Natural killer cell (primary cell): ENCODE data around the gene SRXN1. TPM values are rescaled to one million over a fixed set of nuclear protein-coding genes. Genes with fewer than 3 reads are reported as not detected.

Source experiments
- ATAC-seq, 3 donors: fragments of 150-1000 bp in 2 of 3; fragments of 200-7000 bp in 1 of 3; cut with Tn5 transposase; 1 replicate in 1 of 3; 2 replicates in 2 of 3; pipeline ENCODE4 v1.10.0; 2021; ENCODE audit warnings: mild to moderate bottlenecking in 2 of 3, moderate library complexity in 2 of 3
- DNase-seq, 2 donors: peaks; one replicate each; pipeline versions ENCODE4 v3.0.0 to v3.0.0-alpha.2; 2013 to 2021; ENCODE audit warnings: mixed read lengths in 1 of 2
- H3K27ac ChIP-seq: one replicate; pipeline ENCODE4 v1.5.1; 2013; ENCODE audit warnings: mild to moderate bottlenecking, low read length
- H3K27me3 ChIP-seq: one replicate; pipeline ENCODE4 v1.6.1; 2013; ENCODE audit warnings: low read length; ENCODE audit not compliant: control insufficient read depth, insufficient read depth
- H3K36me3 ChIP-seq: one replicate; pipeline ENCODE4 v1.6.1; 2013; ENCODE audit warnings: low read length; ENCODE audit not compliant: control insufficient read depth, insufficient read depth
- H3K4me1 ChIP-seq: one replicate; pipeline ENCODE4 v1.6.1; 2013; ENCODE audit warnings: low read length; ENCODE audit not compliant: control insufficient read depth, insufficient read depth
- H3K4me3 ChIP-seq: one replicate; pipeline ENCODE4 v1.5.1; 2013; ENCODE audit warnings: low read length
- H3K9me3 ChIP-seq: one replicate; pipeline ENCODE4 v1.6.1; 2013; ENCODE audit warnings: low read length; ENCODE audit not compliant: control insufficient read depth, insufficient read depth
- H3K27ac Mint-ChIP-seq, 2 donors: one replicate each; pipeline ENCODE4 v1.8.0; 2022; ENCODE audit warnings: mild to moderate bottlenecking in 2 of 2, mixed read lengths in 2 of 2, moderate library complexity in 1 of 2
- H3K27me3 Mint-ChIP-seq, 2 donors: one replicate each; pipeline ENCODE4 v1.8.0; 2022; ENCODE audit warnings: low read depth in 2 of 2, mixed read lengths in 2 of 2
- H3K36me3 Mint-ChIP-seq: one replicate; pipeline ENCODE4 v1.8.0; 2022; ENCODE audit warnings: mixed read lengths
- H3K4me1 Mint-ChIP-seq, 2 donors: one replicate each; pipeline ENCODE4 v1.8.0; 2022; ENCODE audit warnings: mixed read lengths in 2 of 2
- H3K4me3 Mint-ChIP-seq: one replicate; pipeline ENCODE4 v1.8.0; 2022; ENCODE audit warnings: mild to moderate bottlenecking, moderate library complexity, mixed read lengths
- H3K9me3 Mint-ChIP-seq, 2 donors: one replicate each; pipeline ENCODE4 v1.8.0; 2022; ENCODE audit warnings: mixed read lengths in 2 of 2
- WGBS: methylation state at CpG from one replicate; pipeline ENCODE4 v1.1.7; 2013; ENCODE audit warnings: missing lambda C conversion rate; ENCODE audit not compliant: insufficient coverage; 5-methylcytosine and 5-hydroxymethylcytosine counted together
- intact Hi-C: fragments of 100-400 bp; cut with micrococcal nuclease; formaldehyde crosslinking; loops from one replicate; pipeline ENCODE4 v1.14.2; 2022
- total RNA-seq, 4 donors: library from RNA; stranded (reverse); fragments of 120-200 nt in 1 of 4; gene quantifications; one replicate each; pipeline versions ENCODE4 v1.2.3 to v1.2.4, GENCODE V29; 2013 to 2022
- TF ChIP-seq, protein P1 (sequence below): fragments of 200-600 bp; IDR thresholded peaks from one replicate; pipeline ENCODE4 v1.8.0; 2022; ENCODE audit warnings: antibody characterized with exemption

SRXN1 gene
- total RNA-seq, 3 donors from 2014 or later (not counting 1 experiment from before 2014, with no cell fraction given): 9.1 to 16.7 (median 11.6) TPM

DNA sequence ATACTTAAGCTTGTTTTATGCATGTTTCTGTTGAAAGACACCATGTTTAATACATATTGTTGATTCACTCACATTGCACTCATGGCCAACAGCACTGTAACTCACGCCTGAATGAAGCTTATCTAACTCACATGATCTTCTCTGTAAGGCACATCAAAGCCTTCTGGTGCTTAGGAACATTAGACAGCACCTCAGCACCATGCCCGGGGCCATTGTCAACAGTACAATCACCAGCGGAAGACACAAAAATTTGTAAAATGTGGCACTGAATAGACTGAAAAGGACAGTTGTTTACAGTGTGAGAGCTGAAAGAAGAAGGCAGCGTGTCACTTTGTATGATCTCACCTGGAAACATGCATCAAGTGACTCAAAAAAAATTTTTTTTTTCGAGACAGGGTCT lies 34.0 kb downstream of the SRXN1 start:
- Histone ChIP-seq H3K27ac (no peak overlapping the region), H3K4me3 (no peak overlapping the region), H3K36me3 (no peaks in the 10 kb centered on the region), H3K4me1 (no peaks in the 10 kb centered on the region), H3K9me3 (no peaks in the 10 kb centered on the region), H3K27me3 (no peaks in the 10 kb centered on the region)
- Mint-ChIP-seq H3K4me3 (no peak overlapping the region), H3K4me1 (no peaks in the 10 kb centered on the region), H3K9me3 (peaks cover 0 to 2% of the 10 kb centered on the region in 2 donors), H3K27ac (no peak overlapping the region), H3K27me3 (peaks cover 26 to 49% of the 10 kb centered on the region in 2 donors), H3K36me3 (no peaks in the 10 kb centered on the region)
- no peak for ATAC-seq
- WGBS: 71% methylated on average over 5 of the region's 5 CpGs
- intact Hi-C loops: no loop called here
- no peak for DNase-seq
- TF ChIP-seq, protein P1, sequence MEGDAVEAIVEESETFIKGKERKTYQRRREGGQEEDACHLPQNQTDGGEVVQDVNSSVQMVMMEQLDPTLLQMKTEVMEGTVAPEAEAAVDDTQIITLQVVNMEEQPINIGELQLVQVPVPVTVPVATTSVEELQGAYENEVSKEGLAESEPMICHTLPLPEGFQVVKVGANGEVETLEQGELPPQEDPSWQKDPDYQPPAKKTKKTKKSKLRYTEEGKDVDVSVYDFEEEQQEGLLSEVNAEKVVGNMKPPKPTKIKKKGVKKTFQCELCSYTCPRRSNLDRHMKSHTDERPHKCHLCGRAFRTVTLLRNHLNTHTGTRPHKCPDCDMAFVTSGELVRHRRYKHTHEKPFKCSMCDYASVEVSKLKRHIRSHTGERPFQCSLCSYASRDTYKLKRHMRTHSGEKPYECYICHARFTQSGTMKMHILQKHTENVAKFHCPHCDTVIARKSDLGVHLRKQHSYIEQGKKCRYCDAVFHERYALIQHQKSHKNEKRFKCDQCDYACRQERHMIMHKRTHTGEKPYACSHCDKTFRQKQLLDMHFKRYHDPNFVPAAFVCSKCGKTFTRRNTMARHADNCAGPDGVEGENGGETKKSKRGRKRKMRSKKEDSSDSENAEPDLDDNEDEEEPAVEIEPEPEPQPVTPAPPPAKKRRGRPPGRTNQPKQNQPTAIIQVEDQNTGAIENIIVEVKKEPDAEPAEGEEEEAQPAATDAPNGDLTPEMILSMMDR: no peak

- 64% methylated on average over 4 of the region's 4 CpGs for WGBS
- H3K36me3 Mint-ChIP-seq: no peaks in the 10 kb centered on the region
- H3K4me3 ChIP-seq: no peak overlapping the region
- H3K27me3 Mint-ChIP-seq: peaks cover 31 to 57% of the 10 kb centered on the region in 2 donors
- no peak overlapping the region for H3K4me3 Mint-ChIP-seq
- H3K4me1 ChIP-seq: no peaks in the 10 kb centered on the region
- intact Hi-C loops: no loop called here
- H3K4me1 Mint-ChIP-seq: no peaks in the 10 kb centered on the region
- H3K27ac Mint-ChIP-seq: no peak overlapping the region
- DNase-seq: no peak
- TF ChIP-seq, protein P1: no peak
- ATAC-seq: no peak
- peaks cover 4% of the 10 kb centered on the region for H3K27me3 ChIP-seq
- H3K9me3 Mint-ChIP-seq: peaks cover 0 to 2% of the 10 kb centered on the region in 2 donors
- H3K36me3 ChIP-seq: no peaks in the 10 kb centered on the region
- H3K9me3 ChIP-seq: no peaks in the 10 kb centered on the region
- H3K27ac ChIP-seq: no peak overlapping the region
These were observed 34.9 kb downstream of the SRXN1 start for GRCh38 chr20:617934-618690.

DNA sequence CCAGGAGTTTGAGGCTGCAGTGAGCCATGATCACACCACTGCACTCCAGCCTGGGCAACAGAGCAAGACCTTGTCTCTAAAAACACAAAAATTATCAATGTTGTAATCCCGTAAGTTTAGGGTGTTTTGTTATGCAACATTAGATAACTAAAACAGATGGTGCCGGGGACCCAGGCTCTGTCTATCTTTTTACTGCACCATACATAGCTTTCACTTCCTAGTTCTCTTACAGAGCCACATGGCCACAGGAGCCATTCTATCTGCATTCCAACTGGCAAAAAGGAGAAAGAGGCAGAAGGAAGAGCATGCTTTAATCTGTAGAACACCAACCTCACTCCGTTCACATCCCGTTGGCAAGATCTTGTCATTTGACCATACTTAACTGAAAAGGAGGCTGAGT lies 37.5 kb downstream of the SRXN1 start:
- H3K4me1 Mint-ChIP-seq: peaks cover 0 to 4% of the 10 kb centered on the region in 2 donors
- peaks cover 39 to 78% of the 10 kb centered on the region in 2 donors for H3K27me3 Mint-ChIP-seq
- intact Hi-C loops: no loop called here
- no peak overlapping the region for H3K4me3 Mint-ChIP-seq
- H3K9me3 Mint-ChIP-seq: peaks cover 0 to 2% of the 10 kb centered on the region in 2 donors
- H3K36me3 ChIP-seq: no peaks in the 10 kb centered on the region
- H3K4me1 ChIP-seq: peaks cover under 1% of the 10 kb centered on the region
- H3K27me3 ChIP-seq: peaks cover 13% of the 10 kb centered on the region
- no peak overlapping the region for H3K27ac Mint-ChIP-seq
- WGBS: 93% methylated on average over 3 of the region's 4 CpGs
- H3K27ac ChIP-seq: no peak overlapping the region
- ATAC-seq (no peak), DNase-seq (no peak)
- H3K9me3 ChIP-seq: no peaks in the 10 kb centered on the region
- no peaks in the 10 kb centered on the region for H3K36me3 Mint-ChIP-seq
- TF ChIP-seq, protein P1: no peak
- H3K4me3 ChIP-seq: no peak overlapping the region

DNA sequence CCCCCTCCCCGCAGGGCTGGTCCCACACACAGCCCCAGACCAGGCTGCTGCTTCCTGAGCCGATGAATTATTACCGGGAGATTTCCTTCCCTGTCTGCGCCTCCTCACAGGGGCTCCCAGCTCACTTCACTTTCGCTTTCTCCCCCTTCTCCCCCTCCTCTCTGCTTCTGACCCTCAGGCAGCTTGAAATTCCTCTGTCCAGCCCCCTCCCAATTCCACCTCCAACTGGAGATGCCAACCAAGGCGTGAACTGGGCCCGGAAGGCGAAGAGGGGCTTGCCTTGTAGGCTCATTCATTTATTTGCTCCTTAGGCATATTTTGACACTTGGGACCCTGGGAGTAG lies 41.2 kb downstream of the SRXN1 start:
- Mint-ChIP-seq H3K27ac (no peak overlapping the region), H3K36me3 (no peaks in the 10 kb centered on the region), H3K9me3 (no peaks in the 10 kb centered on the region), H3K27me3 (peaks cover 45 to 51% of the 10 kb centered on the region in 2 donors), H3K4me1 (peaks cover 0 to 4% of the 10 kb centered on the region in 2 donors), H3K4me3 (peak overlapping the region; percentile 31)
- Histone ChIP-seq H3K27ac (no peak overlapping the region), H3K4me1 (peaks cover 3% of the 10 kb centered on the region), H3K4me3 (no peak overlapping the region), H3K27me3 (peaks cover 29% of the 10 kb centered on the region), H3K9me3 (no peaks in the 10 kb centered on the region), H3K36me3 (no peaks in the 10 kb centered on the region)
- DNase-seq (no peak), ATAC-seq (no peak)
- WGBS: 12% methylated on average over 8 of the region's 8 CpGs
- intact Hi-C loops: no loop called here
- TF ChIP-seq, protein P1: no peak
